Stomach (tissue), 4 donors: ENCODE results near the gene DCLRE1B.

Source experiments
- CTCF ChIP-seq, 7 experiments: fragments of 450-650 bp in 4 of 7; fragments of 200-600 bp in 3 of 7; sonication (generic) in 3 of 7; IDR thresholded peaks; one replicate each; pipeline ENCODE4 v1.5.1; 2016 to 2019; ENCODE audit warnings: antibody characterized with exemption in 7 of 7, control low read depth in 2 of 7, mild to moderate bottlenecking in 1 of 7
- EP300 ChIP-seq: sonication (generic); formaldehyde crosslinking; IDR thresholded peaks from one replicate; pipeline ENCODE4 v1.6.1; 2017; ENCODE audit warnings: antibody characterized with exemption
- POLR2AphosphoS5 ChIP-seq, 3 donors: sonication (generic); formaldehyde crosslinking; IDR thresholded peaks; one replicate each; pipeline ENCODE4 v1.6.1; 2016; ENCODE audit warnings: antibody characterized with exemption in 3 of 3

- TF ChIP-seq CTCF (IDR thresholded peaks at IDR 0.05) (no peak), POLR2AphosphoS5 (IDR thresholded peaks at IDR 0.05) (no peak), EP300 (no peak)
Observed at GRCh38 chr1:113942527-113942926, 37.4 kb downstream of the DCLRE1B start.
